BLaER1 (cell line): Measurements from ENCODE around the gene COX7A2L.
"Not testable (repeated sequence)": the region's sequence is repeated elsewhere in the genome, so short reads cannot be mapped to it uniquely, and the experiment has no call there.

Experiments used
- H3K27ac ChIP-seq: shearing (Covaris generic); formaldehyde crosslinking; 2 replicates; pipeline ENCODE4 v1.8.1; 2022
- H3K27me3 ChIP-seq: shearing (Covaris generic); formaldehyde crosslinking; 2 replicates; pipeline ENCODE4 v1.8.1; 2022
- H3K36me3 ChIP-seq: shearing (Covaris generic); formaldehyde crosslinking; 2 replicates; pipeline ENCODE4 v1.8.1; 2022
- H3K4me1 ChIP-seq: shearing (Covaris generic); formaldehyde crosslinking; 2 replicates; pipeline ENCODE4 v1.8.1; 2022
- H3K4me2 ChIP-seq: shearing (Covaris generic); formaldehyde crosslinking; 2 replicates; pipeline ENCODE4 v1.8.1; 2022
- H3K4me3 ChIP-seq: shearing (Covaris generic); formaldehyde crosslinking; 2 replicates; pipeline ENCODE4 v1.8.1; 2022
- H3K9ac ChIP-seq: shearing (Covaris generic); formaldehyde crosslinking; 2 replicates; pipeline ENCODE4 v1.8.1; 2022
- H3K9me3 ChIP-seq: shearing (Covaris generic); formaldehyde crosslinking; 2 replicates; pipeline ENCODE4 v1.8.1; 2022
- H4K20me1 ChIP-seq: shearing (Covaris generic); formaldehyde crosslinking; 2 replicates; pipeline ENCODE4 v1.8.1; 2022
- Cebpa-rat ChIP-seq: shearing (Covaris generic); IDR thresholded peaks from 2 replicates; pipeline ENCODE4 v1.8.1; 2022

The COX7A2L gene

GRCh38 chr2:42340938-42341636 is 19.9 kb downstream of the COX7A2L start:
- Histone ChIP-seq H3K4me2 (no peak overlapping the region), H3K27ac (no peak overlapping the region), H4K20me1 (peaks cover 55% of the 10 kb centered on the region), H3K9me3 (no peaks in the 10 kb centered on the region), H3K36me3 (peaks cover 95% of the 10 kb centered on the region), H3K27me3 (no peaks in the 10 kb centered on the region), H3K4me3 (no peak overlapping the region), H3K9ac (no peak overlapping the region), H3K4me1 (no peaks in the 10 kb centered on the region)
- no peak for TF ChIP-seq Cebpa-rat

DNA sequence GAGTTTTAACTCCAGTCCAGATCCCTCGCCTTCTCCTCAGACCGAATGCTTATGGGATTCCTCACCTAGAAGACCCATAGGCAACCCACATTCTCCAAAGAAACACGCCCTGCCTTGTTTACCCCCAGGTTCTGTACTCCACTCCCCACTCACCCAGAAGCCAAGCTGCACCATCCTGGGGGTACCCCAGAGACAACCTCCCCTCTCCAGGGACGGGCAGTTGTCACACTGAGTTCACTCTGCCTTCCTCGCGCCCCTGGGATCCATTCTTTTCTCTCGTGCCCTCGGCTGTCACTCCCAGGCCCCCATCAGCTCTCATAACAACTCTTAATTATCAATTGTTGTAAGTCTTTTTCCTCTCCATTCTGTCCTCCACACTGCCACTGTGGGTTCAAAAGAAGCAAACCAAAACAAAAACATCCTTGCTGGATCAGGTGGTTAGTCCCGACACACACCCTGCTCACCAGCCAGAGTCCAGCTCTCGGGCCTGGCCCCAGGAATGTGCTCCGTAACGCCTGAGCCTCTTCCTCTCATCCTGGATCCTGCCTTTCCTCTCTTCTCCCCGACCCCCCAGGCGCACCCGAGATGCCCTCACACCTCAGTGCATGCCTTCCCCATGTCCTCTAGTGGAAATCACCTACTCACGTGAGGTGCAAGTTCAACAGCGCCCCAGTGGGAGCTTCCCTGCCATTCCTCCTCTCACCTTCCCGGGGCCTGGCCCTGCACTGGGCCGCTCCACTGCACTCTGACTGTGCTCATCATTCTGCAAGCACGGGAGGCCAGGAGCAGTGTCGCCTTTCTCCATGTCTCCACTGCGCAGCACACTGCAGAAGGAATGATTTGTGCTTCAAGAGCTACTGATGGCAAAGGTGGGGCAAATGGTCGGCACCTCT is 20.7 kb downstream of the COX7A2L start:
- H3K4me3 ChIP-seq, result no peak overlapping the region
- H3K9me3 ChIP-seq, result no peaks in the 10 kb centered on the region
- no peaks in the 10 kb centered on the region for H3K27me3 ChIP-seq
- peaks cover 94% of the 10 kb centered on the region for H3K36me3 ChIP-seq
- peaks cover 48% of the 10 kb centered on the region for H4K20me1 ChIP-seq
- no peak overlapping the region for H3K9ac ChIP-seq
- H3K4me2 ChIP-seq, result no peak overlapping the region
- H3K4me1 ChIP-seq, result no peaks in the 10 kb centered on the region
- no peak overlapping the region for H3K27ac ChIP-seq
- TF ChIP-seq Cebpa-rat, result no peak

GRCh38 chr2:42339191-42339912 is 21.7 kb downstream of the COX7A2L start:
- Histone ChIP-seq H3K27ac (no peak overlapping the region), H3K9ac (no peak overlapping the region), H3K9me3 (no peaks in the 10 kb centered on the region), H3K4me2 (no peak overlapping the region), H3K4me3 (no peak overlapping the region), H3K36me3 (peaks cover 93% of the 10 kb centered on the region), H4K20me1 (peaks cover 48% of the 10 kb centered on the region), H3K4me1 (peaks cover 4% of the 10 kb centered on the region), H3K27me3 (no peaks in the 10 kb centered on the region)
- no peak for TF ChIP-seq Cebpa-rat

- Histone ChIP-seq H3K36me3 (peaks cover 93% of the 10 kb centered on the region), H3K4me2 (no peak overlapping the region), H3K27ac (no peak overlapping the region), H3K4me1 (peaks cover 8% of the 10 kb centered on the region), H3K4me3 (no peak overlapping the region), H3K9me3 (no peaks in the 10 kb centered on the region), H4K20me1 (peaks cover 48% of the 10 kb centered on the region), H3K9ac (no peak overlapping the region), H3K27me3 (no peaks in the 10 kb centered on the region)
- TF ChIP-seq Cebpa-rat, result no peak
Observed at GRCh38 chr2:42338567-42339190, 22.3 kb downstream of the COX7A2L start.

- Histone ChIP-seq H3K27me3 (no peaks in the 10 kb centered on the region), H3K4me1 (peaks cover 8% of the 10 kb centered on the region), H3K9ac (no peak overlapping the region), H3K4me3 (no peak overlapping the region), H3K4me2 (no peak overlapping the region), H3K36me3 (peaks cover 92% of the 10 kb centered on the region), H4K20me1 (peaks cover 44% of the 10 kb centered on the region), H3K27ac (no peak overlapping the region), H3K9me3 (no peaks in the 10 kb centered on the region)
- TF ChIP-seq Cebpa-rat, result no peak
Observed at GRCh38 chr2:42337846-42338566, 23.0 kb downstream of the COX7A2L start.

- H4K20me1 ChIP-seq, result peaks cover 38% of the 10 kb centered on the region
- peaks cover 92% of the 10 kb centered on the region for H3K36me3 ChIP-seq
- no peak for TF ChIP-seq Cebpa-rat
- H3K4me1 ChIP-seq, result peaks cover 8% of the 10 kb centered on the region
- no peak overlapping the region for H3K9ac ChIP-seq
- no peak overlapping the region for H3K4me3 ChIP-seq
- no peak overlapping the region for H3K4me2 ChIP-seq
- H3K27ac ChIP-seq, result no peak overlapping the region
- no peaks in the 10 kb centered on the region for H3K27me3 ChIP-seq
- no peaks in the 10 kb centered on the region for H3K9me3 ChIP-seq
Observed at GRCh38 chr2:42337356-42337820, 23.6 kb downstream of the COX7A2L start.

GRCh38 chr2:42336361-42336965 is 24.6 kb downstream of the COX7A2L start:
- no peak overlapping the region for H3K27ac ChIP-seq
- no peak overlapping the region for H3K4me3 ChIP-seq
- H4K20me1 ChIP-seq, result peaks cover 30% of the 10 kb centered on the region; the same call in 1 of the 2 replicates
- no peaks in the 10 kb centered on the region for H3K27me3 ChIP-seq
- TF ChIP-seq Cebpa-rat, result no peak
- peaks cover 97% of the 10 kb centered on the region for H3K36me3 ChIP-seq
- H3K4me1 ChIP-seq, result peaks cover 8% of the 10 kb centered on the region
- no peak overlapping the region for H3K9ac ChIP-seq
- H3K4me2 ChIP-seq, result no peak overlapping the region
- no peaks in the 10 kb centered on the region for H3K9me3 ChIP-seq

DNA sequence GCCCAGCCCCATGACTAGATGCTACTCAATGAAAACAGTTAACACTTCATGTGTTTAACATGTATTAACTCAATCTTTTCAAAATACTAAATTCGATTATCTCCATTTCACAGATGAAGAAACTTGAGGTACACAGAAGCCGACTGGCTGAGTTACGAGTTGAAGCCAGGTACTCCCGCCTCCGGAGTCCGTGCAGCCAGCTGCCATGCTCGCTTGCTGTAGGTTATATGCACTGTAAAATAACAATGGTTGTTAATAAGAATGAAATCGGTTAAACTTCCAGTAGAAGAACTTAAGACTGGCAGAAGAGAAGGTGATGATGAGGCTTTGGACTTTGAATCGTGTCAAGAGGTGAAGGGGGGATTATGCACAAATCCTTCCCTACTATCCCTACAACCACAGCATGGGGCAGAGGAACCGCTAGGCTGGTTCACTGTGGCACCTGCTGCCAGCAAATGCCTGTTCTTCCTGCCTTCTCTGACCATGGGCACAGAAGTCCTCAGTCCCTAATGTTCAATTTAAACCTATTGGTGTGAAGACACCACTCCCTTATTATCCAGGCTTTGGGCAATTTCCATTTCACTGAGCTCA is 25.4 kb downstream of the COX7A2L start:
- peaks cover 22% of the 10 kb centered on the region; the same call in 1 of the 2 replicates for H4K20me1 ChIP-seq
- H3K9me3 ChIP-seq, result no peaks in the 10 kb centered on the region
- peaks cover 8% of the 10 kb centered on the region for H3K4me1 ChIP-seq
- peaks cover 91% of the 10 kb centered on the region for H3K36me3 ChIP-seq
- TF ChIP-seq Cebpa-rat, result no peak
- H3K27ac ChIP-seq, result no peak overlapping the region
- no peak overlapping the region for H3K4me2 ChIP-seq
- no peak overlapping the region for H3K9ac ChIP-seq
- H3K27me3 ChIP-seq, result no peaks in the 10 kb centered on the region
- H3K4me3 ChIP-seq, result no peak overlapping the region

DNA sequence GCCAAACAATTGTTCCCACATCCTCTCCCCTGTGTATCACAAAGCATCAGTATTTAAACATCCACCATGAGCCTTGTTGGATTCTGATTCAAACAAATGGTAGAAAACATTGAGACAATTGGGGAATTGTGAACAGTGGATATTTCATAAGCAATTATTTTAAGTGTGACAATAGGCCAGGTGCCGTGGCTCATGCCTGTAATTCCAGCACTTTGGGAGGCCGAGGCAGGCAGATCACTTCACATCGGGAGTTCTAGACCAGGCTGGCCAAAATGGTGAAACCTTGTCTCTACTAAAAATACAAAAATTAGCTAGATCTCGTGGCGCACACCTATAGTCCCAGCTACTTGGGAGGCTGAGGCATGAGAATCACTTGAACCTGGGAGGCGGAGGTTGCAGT is 26.2 kb downstream of the COX7A2L start:
- H3K9me3 ChIP-seq, H3K4me2 ChIP-seq, H3K27ac ChIP-seq, H3K4me1 ChIP-seq, H3K27me3 ChIP-seq, H3K9ac ChIP-seq, H3K4me3 ChIP-seq: not testable (repeated sequence)
- peaks cover 91% of the 10 kb centered on the region for H3K36me3 ChIP-seq
- peaks cover 15% of the 10 kb centered on the region; the same call in 1 of the 2 replicates for H4K20me1 ChIP-seq
